Stimulated activated CD8-positive, alpha-beta memory T cell treated with anti-CD3 and anti-CD28 coated beads, Interleukin-15, amount 100 ng/mL, for 1 hour (primary cell): Measurements from ENCODE around the gene KLK7.

Source experiments
- DNase-seq: peaks from one replicate; pipeline ENCODE4 v3.0.0-alpha.2; 2020; ENCODE audit warnings: low read depth

The KLK7 gene

DNA sequence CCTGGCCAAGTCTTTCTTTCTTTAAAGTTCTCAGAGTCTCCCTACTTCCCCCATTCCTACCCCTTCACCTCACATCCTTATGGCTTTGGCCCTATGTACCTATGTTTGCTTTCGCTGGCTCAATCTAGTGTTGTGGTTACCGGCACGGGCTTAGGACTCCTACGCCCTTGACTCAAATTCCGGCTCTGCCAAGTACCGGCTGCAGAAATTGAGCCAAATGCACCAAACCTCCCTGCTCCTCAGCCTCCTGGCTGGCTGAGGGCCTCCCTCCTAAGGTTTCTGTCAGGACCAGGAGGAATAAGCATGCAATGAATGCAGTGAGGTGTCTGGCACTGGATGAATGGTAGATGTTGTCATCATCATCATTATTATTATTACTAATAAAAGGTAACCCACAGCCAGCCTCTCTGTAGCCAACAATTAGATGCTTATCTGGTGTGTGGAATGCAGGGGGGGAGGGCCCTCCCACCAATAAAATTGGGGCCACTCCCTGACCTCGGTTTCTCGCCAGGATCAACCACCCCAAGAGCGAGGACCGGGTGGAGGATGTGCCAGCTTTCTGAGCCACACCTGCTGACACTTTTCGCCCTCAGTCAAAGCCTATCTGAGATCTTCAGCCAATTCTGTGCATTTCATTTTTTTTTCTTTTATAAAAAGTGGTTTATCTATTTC lies 51.6 kb downstream of the KLK7 start:
- DNase-seq = no peak

DNA sequence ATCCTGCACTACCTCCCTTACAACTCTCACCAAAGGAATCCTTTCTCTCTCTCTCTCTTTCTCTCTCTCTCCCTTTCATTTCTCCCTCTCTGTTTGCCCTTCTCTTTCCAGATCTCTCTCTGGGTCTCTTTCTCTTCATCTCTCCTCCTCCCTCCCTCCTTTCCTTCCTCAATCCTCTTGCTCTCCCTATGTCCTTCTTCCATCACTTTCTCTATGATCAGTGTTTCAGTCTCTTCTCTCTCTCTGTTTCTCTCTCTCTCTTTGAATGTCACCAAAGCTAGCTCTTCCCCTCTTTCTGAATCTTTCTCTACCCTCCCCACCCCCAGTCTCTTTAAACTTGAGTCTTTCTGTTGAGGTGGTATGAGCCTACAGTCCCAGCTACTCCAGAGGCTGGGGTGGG lies 52.7 kb downstream of the KLK7 start:
- no peak for DNase-seq

DNA sequence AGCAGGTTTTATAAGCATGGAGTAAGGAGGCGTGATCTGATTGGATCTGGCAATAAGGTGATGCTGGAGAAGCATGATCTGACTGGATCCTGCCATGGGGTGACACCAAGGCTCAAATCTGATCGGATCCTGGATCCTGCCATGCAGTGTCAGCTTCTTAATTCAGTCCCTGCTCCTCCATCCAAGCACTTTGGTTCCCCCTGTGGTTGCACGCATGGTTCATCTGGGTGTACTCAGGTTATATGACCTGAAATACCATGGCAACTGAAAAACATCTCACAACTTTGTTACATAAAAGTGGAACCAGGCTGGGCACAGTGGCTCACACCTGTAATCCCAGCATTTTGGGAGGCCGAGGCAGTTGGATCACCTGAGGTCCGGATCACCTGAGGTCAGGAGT lies 54.9 kb downstream of the KLK7 start:
- no peak for DNase-seq
